ENCODE results near the gene MAML3.

Gene MAML3

GRCh38 chr4:139908636-139909437 lies 245.1 kb downstream of the MAML3 start:
- in situ Hi-C loops (cut with MboI; ENCODE audit: low sequenced_read_pairs), result no loop called here

GRCh38 chr4:139907001-139907809 lies 246.8 kb downstream of the MAML3 start:
- in situ Hi-C loops (cut with MboI; ENCODE audit: low sequenced_read_pairs), result no loop called here

GRCh38 chr4:139905489-139905888 lies 248.5 kb downstream of the MAML3 start:
- in situ Hi-C loops (cut with MboI; ENCODE audit: low sequenced_read_pairs), result no loop called here

GRCh38 chr4:139904406-139904805 lies 249.6 kb downstream of the MAML3 start:
- in situ Hi-C loops (cut with MboI; ENCODE audit: low sequenced_read_pairs), result no loop called here

- in situ Hi-C loops (cut with MboI; ENCODE audit: low sequenced_read_pairs), result no loop called here
Observed at GRCh38 chr4:139903845-139904244, 250.1 kb downstream of the MAML3 start.

- in situ Hi-C loops (cut with MboI; ENCODE audit: low sequenced_read_pairs), result no loop called here
Observed at GRCh38 chr4:139902321-139903320, 251.4 kb downstream of the MAML3 start.

- in situ Hi-C loops (cut with MboI; ENCODE audit: low sequenced_read_pairs), result no loop called here
Observed at GRCh38 chr4:139901531-139902320, 252.3 kb downstream of the MAML3 start.

- in situ Hi-C loops (cut with MboI; ENCODE audit: low sequenced_read_pairs), result no loop called here
Observed at GRCh38 chr4:139900964-139901376, 253.0 kb downstream of the MAML3 start.

- in situ Hi-C loops (cut with MboI; ENCODE audit: low sequenced_read_pairs), result no loop called here
Observed at GRCh38 chr4:139899346-139899745, 254.6 kb downstream of the MAML3 start.

- in situ Hi-C loops (cut with MboI; ENCODE audit: low sequenced_read_pairs), result no loop called here
Observed at GRCh38 chr4:139898293-139898692, 255.7 kb downstream of the MAML3 start.

- in situ Hi-C loops (cut with MboI; ENCODE audit: low sequenced_read_pairs), result no loop called here
Observed at GRCh38 chr4:139896091-139896604, 257.8 kb downstream of the MAML3 start.

GRCh38 chr4:139893801-139894200 lies 260.2 kb downstream of the MAML3 start:
- in situ Hi-C loops (cut with MboI; ENCODE audit: low sequenced_read_pairs), result no loop called here

GRCh38 chr4:139892973-139893736 lies 260.8 kb downstream of the MAML3 start:
- in situ Hi-C loops (cut with MboI; ENCODE audit: low sequenced_read_pairs), result no loop called here

GRCh38 chr4:139890816-139891215 lies 263.2 kb downstream of the MAML3 start:
- in situ Hi-C loops (cut with MboI; ENCODE audit: low sequenced_read_pairs), result no loop called here

GRCh38 chr4:139889901-139890300 lies 264.1 kb downstream of the MAML3 start:
- in situ Hi-C loops (cut with MboI; ENCODE audit: low sequenced_read_pairs), result no loop called here

- in situ Hi-C loops (cut with MboI; ENCODE audit: low sequenced_read_pairs), result no loop called here
Observed at GRCh38 chr4:139889264-139889663, 264.7 kb downstream of the MAML3 start.

- in situ Hi-C loops (cut with MboI; ENCODE audit: low sequenced_read_pairs), result no loop called here
Observed at GRCh38 chr4:139887962-139888735, 265.8 kb downstream of the MAML3 start.

GRCh38 chr4:139887376-139887802 lies 266.6 kb downstream of the MAML3 start:
- in situ Hi-C loops (cut with MboI; ENCODE audit: low sequenced_read_pairs), result no loop called here

All from HL-60/S4 (cell line).